ENCODE measurements around the gene PDIK1L. TPM values are rescaled to one million over a fixed set of nuclear protein-coding genes. Genes with fewer than 3 reads are reported as not detected.

PDIK1L gene
- total RNA-seq, 1 donor from 2014 or later: 11.8 TPM

DNA sequence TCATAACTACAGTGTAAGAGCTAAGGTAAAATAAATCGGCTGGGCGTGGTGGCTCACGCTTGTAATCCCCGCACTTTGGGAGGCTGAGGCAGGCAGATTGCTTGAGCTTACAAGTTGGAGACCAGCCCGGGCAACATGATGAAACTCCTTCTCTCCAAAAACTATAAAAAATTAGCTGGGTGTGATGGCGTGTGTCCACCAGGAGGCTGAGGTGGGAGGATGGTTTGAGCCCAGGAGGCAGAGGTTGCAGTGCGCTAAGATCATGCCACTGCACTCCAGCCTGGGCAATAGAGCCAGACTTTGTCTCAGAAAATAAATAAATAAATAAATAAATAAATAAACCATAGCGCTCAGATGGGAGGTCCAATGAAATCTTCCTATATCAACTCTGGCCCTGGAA is 30.5 kb downstream of the PDIK1L start:
- Histone ChIP-seq H3K27me3 (ENCODE audit: low read depth) (no peaks in the 10 kb centered on the region), H3K9me3 (no peaks in the 10 kb centered on the region), H3K4me1 (no peaks in the 10 kb centered on the region), H3K4me3 (peak overlapping the region; percentile 21), H3K27ac (no peak overlapping the region), H3K36me3 (no peaks in the 10 kb centered on the region)
- DNase-seq (no peak), ATAC-seq (no peak)
- TF ChIP-seq, protein P1, sequence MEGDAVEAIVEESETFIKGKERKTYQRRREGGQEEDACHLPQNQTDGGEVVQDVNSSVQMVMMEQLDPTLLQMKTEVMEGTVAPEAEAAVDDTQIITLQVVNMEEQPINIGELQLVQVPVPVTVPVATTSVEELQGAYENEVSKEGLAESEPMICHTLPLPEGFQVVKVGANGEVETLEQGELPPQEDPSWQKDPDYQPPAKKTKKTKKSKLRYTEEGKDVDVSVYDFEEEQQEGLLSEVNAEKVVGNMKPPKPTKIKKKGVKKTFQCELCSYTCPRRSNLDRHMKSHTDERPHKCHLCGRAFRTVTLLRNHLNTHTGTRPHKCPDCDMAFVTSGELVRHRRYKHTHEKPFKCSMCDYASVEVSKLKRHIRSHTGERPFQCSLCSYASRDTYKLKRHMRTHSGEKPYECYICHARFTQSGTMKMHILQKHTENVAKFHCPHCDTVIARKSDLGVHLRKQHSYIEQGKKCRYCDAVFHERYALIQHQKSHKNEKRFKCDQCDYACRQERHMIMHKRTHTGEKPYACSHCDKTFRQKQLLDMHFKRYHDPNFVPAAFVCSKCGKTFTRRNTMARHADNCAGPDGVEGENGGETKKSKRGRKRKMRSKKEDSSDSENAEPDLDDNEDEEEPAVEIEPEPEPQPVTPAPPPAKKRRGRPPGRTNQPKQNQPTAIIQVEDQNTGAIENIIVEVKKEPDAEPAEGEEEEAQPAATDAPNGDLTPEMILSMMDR (IDR thresholded peaks at IDR 0.05): no peak
- intact Hi-C loops (cut with DNase I): no loop called here

DNA sequence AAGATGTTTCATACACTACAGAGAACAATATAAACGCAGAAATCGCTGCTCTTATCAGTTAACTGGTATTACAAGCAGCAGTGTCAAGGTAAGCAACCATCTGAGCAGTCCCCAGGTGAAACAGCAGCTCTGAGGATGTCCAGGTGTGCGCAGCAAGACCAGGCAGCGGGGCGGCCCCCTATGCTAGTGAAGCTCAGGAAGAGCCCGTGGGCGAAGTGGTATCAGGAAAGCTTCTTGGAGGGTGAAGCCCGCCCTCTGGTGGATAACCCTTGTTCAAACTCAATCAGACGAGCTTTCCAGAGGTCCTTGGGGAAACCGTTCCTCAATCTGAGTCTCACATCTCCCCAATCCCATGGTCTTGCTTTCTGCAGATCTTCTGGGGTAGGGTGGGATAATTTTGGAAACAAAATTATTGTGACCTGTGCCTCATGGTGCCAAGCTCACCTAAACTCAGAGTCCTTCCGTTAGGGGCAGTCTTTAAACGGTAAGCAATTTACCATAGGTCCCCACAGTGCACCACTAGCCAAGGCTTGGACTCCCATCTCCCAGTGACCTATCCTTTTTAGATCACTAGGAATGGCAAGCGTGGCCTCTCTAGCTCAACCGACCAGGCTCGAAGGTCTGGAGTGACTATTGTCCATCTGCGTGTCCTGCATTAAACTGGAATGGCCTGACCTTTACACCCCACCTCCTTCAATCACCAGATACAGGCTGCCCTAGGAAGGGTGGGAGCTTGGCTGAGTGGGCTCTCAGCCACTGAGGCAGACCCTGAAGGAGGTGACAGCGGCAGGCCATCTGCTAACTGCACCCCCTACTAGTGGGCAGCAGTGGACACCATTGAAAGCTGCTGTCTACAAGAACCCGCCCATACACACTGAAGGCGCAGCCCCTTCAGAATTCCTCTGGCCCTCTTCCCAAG is 33.7 kb downstream of the PDIK1L start:
- no peaks in the 10 kb centered on the region for H3K9me3 ChIP-seq
- H3K27me3 ChIP-seq (ENCODE audit: low read depth): no peaks in the 10 kb centered on the region
- H3K27ac ChIP-seq: no peak overlapping the region
- DNase-seq (peak; percentile 80), ATAC-seq (peak; percentile 91 to 93)
- TF ChIP-seq, protein P1 (IDR thresholded peaks at IDR 0.05): peak; percentile 83
- intact Hi-C loops (cut with DNase I): loop anchor here (5.0 kb wide), 1 partner anchor 38 kb away; no protein-coding TSS in a partner anchor
- no peak overlapping the region for H3K4me3 ChIP-seq
- no peaks in the 10 kb centered on the region for H3K4me1 ChIP-seq
- H3K36me3 ChIP-seq: no peaks in the 10 kb centered on the region

DNA sequence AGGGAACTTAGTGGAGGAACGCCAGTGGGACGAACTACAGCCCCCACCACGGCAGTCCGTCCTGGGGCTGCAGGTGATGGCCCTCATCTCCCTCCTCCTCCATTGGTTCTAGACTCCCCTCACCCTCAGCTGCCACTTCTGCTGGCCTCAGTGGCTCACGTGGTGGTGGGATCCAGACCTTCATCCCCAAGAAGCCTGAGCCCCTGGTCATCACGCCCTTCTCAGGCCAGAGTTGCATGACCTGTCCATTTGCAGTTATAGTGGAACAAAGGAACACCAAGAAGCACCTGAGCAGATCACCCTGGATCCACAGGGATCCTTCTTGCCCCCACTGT is 34.3 kb downstream of the PDIK1L start:
- TF ChIP-seq, protein P1 (IDR thresholded peaks at IDR 0.05): no peak
- intact Hi-C loops (cut with DNase I): loop anchor here (5.0 kb wide), 1 partner anchor 39 kb away; no protein-coding TSS in a partner anchor
- no peaks in the 10 kb centered on the region for H3K4me1 ChIP-seq
- H3K4me3 ChIP-seq: no peak overlapping the region
- H3K9me3 ChIP-seq: no peaks in the 10 kb centered on the region
- H3K27me3 ChIP-seq (ENCODE audit: low read depth): no peaks in the 10 kb centered on the region
- no peaks in the 10 kb centered on the region for H3K36me3 ChIP-seq
- H3K27ac ChIP-seq: no peak overlapping the region
- DNase-seq (no peak), ATAC-seq (no peak)

DNA sequence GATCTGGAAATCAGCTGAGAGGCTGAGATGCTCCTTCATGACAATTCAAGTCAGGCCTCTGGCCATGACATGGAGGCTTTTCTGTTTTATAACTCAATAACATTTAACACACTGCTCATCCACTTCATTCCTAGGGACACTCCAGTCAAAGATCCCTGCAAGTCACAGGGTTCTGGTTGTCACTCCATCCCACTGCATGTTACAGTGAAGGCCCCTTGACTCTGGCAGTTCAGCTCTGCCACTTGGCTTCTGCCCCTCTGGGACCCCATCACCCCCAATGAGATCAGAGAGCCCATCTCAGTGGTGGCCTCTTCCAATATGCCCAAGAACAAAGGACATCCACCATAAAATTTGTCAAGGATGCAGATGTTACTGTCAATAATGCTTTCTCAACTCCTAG is 37.3 kb downstream of the PDIK1L start:
- Histone ChIP-seq H3K36me3 (no peaks in the 10 kb centered on the region), H3K4me3 (no peak overlapping the region), H3K27me3 (ENCODE audit: low read depth) (no peaks in the 10 kb centered on the region), H3K9me3 (no peaks in the 10 kb centered on the region), H3K4me1 (no peaks in the 10 kb centered on the region), H3K27ac (no peak overlapping the region)
- DNase-seq (no peak), ATAC-seq (no peak)
- TF ChIP-seq, protein P1 (IDR thresholded peaks at IDR 0.05): no peak
- intact Hi-C loops (cut with DNase I): loop anchor here (5.0 kb wide), 1 partner anchor 42 kb away; no protein-coding TSS in a partner anchor

DNA sequence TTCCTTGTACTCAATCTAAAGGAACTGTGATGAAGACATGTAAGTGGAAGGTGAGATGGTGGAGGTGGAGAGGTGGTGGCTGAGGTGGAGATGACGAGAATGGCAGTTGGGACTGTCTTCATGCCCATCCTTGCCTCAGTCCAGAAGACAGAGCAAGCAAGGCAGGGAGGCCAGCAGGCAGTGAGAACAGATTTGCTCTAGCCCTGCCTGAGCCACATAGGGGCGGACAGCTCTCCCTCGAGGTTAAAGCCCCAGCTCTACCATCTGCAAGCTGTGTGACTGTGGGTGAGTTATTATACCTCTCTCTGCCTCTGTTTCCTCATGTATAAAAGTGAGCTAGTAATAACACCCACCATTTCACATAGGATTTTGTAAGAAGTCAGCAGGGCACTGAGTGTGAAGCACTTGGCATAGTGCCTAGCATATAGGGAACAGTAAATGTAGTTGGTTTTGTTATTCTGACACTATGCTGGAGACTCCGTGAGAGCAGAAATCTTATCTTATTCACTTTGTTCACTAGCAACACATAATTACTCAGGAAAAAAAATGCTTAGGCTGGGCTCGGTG is 42.4 kb downstream of the PDIK1L start:
- peak in 1 of 2 donors; percentile 18 for ATAC-seq
- intact Hi-C loops (cut with DNase I): no loop called here
- TF ChIP-seq, protein P1 (IDR thresholded peaks at IDR 0.05): no peak

More for the DNA sequence above, 42.4 kb downstream of the PDIK1L start:
- Histone ChIP-seq H3K36me3 (no peaks in the 10 kb centered on the region), H3K27ac (no peak overlapping the region), H3K4me3 (no peak overlapping the region), H3K9me3 (no peaks in the 10 kb centered on the region), H3K4me1 (peaks cover 22% of the 10 kb centered on the region), H3K27me3 (ENCODE audit: low read depth) (peaks cover 29% of the 10 kb centered on the region)
- DNase-seq: no peak
